EL (cell line): Measurements from ENCODE around the gene USF3.

Experiments
- DNase-seq: peaks from one replicate; pipeline ENCODE4 v3.0.0-alpha.2; 2016

Gene USF3

DNA sequence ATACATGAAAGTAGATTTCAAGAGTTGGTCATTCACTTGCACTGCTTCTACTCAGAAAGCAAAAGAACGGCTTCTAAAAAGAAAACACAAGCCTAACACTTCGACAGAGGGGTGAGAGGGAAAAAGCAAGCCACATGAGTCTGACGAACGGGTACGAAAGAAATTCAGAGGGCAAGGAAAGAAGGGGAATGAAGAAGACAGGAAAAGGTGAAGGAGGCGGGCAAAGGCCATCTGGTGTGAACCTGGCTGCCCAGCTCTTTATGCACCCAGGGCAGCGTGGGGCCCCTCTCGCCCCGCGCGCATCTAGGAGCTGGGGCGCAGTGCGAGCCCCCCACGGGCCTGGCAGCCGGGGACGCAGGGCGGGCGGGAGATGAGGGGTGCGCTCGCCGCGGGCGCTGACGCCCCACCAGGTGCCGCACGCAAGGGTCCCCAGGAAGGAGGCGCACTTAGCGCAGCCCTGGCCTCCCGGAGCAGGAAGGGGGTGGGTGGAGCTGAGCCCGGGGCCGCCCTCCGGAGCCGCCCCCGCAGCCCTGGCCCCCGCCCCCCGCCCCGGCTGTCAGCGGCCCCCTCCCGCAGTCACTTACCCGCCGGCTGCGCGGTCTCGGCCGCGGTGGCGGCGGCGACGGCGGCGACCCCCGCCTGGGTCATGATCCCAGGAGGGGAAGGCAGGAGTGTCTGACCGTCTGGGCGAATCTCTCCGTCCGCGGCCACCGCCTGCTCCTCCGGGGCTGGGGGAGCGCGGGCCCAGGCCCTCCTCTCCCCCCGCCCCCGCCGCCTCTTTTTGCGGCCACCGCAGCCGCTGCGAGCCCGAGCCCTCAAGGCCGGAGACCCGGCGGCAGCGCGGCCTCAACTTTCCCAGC lies at the start of gene USF3:
Gene USF3, minus strand, starts transcription at position 857 of the 860 bp plus-strand sequence. CDS start 21,764 bp downstream, outside the sequence.
- DNase-seq, result peak; percentile 68

DNA sequence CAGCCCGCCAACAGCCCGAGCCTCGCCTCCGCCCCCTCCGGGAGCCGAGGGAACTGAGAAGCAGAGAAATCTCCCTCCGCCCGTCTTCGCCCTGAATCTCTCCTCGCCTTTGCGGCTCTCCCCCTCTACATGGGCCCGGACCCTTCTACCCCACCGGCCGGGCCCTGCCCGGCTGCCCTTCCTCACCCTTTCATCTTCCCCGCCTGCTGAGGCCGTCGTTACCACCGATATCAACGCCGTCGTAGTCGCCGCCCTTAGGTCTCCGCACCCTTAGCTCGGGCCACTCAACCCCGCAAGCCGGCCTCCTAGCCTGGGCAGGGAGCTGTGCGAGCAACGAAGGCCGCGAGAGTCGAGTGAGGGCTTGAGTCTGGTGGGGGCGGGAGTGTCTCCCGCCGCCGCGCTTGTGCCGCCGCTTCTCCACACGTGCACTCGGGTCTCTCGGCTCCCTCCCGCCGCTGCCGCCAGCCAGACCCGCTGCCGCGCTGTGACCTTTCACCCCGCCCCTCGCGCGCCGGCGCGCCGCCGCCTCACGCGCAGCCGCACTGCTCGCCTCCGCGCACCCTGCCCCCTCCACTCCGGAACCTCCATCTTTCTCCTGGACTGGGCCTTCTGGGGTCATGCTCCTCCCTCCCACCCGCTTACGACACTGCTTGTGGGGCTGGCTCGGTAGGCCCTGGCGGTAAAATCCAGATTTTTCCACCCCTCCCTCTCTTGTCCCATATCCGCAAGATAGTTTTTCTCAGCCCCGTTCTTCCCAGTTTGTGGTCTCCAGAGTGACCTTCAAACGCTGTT lies 49.5 kb upstream of the USF3 start, which contains the start of gene NAA50:
Gene NAA50, minus strand, starts transcription at position 494 of the 792 bp plus-strand sequence. Its CDS starts 300 bp downstream, at position 194.
- peak; percentile 94 for DNase-seq

- DNase-seq, result peak; percentile 90
Measured at GRCh38 chr3:113744941-113745755, 48.7 kb upstream of the USF3 start.

DNA sequence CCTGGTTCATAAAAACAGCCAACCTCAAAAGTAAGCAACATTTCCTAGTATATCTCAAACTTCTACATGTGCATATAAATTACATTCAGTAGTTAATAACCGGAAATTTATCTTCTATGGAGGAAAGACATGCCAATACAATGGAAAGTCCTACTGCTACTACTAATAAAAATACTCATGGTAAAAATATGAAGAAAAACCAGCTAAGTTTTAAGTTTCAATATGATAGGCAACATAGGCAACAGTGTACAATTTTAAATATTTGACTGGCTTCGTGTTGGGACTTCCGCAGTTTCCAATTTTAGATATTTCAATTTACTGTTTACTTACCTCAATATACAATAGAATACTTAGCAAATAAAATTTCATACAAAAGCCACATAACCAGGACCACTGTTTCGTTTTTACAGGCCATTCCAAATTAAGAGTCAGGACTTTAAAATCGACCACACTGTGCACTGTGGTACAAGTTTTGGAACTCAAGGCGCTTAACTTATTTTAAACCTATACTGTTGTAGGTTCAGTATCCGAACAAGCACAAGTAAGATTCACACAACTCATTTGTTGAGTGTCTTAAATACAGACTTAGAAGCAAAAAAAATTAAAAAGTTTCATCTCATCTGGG lies 46.7 kb upstream of the USF3 start:
- DNase-seq, result no peak

DNA sequence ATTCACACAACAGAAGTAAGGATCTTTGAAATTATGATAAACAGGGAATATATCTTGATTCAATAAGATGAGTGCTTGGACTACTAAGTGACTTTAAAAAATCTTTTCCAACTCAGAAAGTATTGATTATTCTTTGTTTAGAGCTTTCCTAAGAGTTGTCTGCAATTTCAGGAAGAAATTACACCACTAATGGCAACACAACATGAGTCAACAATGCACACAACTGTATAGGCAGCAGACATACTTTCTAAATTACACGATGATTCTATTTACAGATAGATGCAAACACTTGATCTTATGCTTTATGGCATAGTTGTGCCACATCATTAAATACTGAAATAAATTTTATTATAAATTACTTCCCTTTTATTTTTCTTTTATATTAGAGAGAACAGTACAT lies 45.2 kb upstream of the USF3 start:
- DNase-seq, result no peak

- DNase-seq, result no peak
Measured at GRCh38 chr3:113741086-113741485, 44.6 kb upstream of the USF3 start.

DNA sequence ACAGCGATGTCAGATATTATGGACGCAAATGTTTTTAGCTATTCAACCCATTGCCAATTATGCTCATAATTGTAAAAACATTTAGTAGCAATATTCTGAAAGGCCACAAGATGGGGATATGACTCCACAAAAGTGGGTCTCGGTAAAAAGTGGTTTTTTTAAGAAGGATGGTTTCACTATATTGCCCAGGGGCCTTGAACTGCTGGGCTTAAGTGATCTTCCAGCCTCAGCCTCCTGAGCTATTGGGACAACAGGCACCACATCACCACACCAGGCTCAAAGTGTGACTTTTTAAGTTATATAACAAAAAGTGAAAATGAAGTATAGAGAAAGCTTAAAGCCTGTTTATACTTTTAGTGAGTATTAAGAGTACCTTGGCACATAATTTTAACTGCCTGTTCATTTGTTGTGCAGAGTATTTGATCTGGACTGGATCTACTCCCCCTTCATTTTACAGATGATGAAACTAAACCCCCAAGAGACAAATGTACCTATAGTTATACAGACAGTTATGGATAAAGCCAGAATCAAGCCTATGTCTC lies 40.2 kb upstream of the USF3 start:
- peak; percentile 72 for DNase-seq

GRCh38 chr3:113731694-113732093 lies 35.3 kb upstream of the USF3 start:
- DNase-seq, result no peak

DNA sequence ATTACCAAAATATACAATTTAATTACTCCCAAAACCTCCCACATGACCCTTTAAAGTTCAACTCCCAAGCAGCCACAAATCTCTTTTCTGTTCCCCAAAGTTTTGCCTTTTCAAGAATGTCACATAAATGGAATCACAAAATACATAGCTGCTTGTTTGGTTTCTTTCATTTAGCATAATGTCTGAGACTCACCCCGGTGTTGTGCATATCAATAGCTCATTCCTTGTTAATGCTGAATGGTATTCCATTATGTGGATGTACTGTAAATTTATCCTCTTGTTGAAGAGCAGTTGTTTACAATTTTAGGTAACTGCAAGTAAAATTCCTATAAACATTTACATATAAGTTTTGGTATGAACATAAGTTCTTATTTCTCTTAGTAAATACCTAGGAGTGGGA lies 34.1 kb upstream of the USF3 start:
- no peak for DNase-seq

DNA sequence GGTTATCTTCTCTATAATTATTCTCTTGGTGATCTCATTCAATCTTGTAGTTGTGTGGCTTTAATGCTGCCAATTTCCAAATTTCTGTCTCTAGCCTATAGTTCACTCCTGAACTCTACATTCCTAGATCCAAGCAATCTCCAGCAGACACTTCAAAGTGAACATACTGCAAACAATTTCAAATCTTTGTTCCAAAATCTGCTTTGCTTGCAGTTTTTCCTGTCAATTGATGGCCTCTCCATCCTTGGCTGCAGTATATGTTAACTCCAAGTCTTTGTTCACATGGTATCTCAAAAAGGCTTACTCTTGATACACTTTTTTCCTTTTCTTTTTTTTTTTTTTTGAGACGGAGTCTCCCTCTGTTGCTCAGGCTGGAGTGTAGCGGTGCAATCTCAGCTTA lies 32.2 kb upstream of the USF3 start:
- no peak for DNase-seq

GRCh38 chr3:113721636-113722035 lies 25.2 kb upstream of the USF3 start:
- DNase-seq, result no peak

GRCh38 chr3:113719758-113720157 lies 23.3 kb upstream of the USF3 start:
- DNase-seq, result no peak

- no peak for DNase-seq
Measured at GRCh38 chr3:113719294-113719693, 22.9 kb upstream of the USF3 start.

GRCh38 chr3:113717818-113718217 lies 21.4 kb upstream of the USF3 start:
- DNase-seq, result no peak

GRCh38 chr3:113717308-113717707 lies 20.9 kb upstream of the USF3 start:
- no peak for DNase-seq

DNA sequence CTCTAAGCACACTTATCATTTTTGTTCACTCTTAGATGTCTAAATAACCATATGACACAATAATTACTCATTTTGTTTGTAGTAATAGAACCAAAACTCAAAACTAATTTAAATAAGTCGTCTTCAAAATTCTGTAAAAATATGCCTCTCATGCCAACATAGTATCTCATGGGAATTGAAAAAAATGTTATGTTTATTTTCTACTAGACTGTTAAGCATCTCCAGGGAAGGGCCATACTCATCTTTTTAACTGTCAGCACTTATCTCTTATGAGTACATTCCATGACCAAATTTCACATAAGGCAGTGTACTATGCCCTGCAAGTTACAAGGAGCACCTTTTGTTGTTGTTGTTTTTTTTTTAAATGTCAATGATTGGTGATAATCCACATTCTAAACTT lies 18.3 kb upstream of the USF3 start:
- DNase-seq, result no peak

- peak; percentile 10 for DNase-seq
Measured at GRCh38 chr3:113712129-113712528, 15.7 kb upstream of the USF3 start.

- no peak for DNase-seq
Measured at GRCh38 chr3:113707835-113708234, 11.4 kb upstream of the USF3 start.

- DNase-seq, result peak; percentile 9
Measured at GRCh38 chr3:113698956-113699355, 2.5 kb upstream of the USF3 start.

- DNase-seq, result no peak
Measured at GRCh38 chr3:113698213-113698742, 1.8 kb upstream of the USF3 start.

DNA sequence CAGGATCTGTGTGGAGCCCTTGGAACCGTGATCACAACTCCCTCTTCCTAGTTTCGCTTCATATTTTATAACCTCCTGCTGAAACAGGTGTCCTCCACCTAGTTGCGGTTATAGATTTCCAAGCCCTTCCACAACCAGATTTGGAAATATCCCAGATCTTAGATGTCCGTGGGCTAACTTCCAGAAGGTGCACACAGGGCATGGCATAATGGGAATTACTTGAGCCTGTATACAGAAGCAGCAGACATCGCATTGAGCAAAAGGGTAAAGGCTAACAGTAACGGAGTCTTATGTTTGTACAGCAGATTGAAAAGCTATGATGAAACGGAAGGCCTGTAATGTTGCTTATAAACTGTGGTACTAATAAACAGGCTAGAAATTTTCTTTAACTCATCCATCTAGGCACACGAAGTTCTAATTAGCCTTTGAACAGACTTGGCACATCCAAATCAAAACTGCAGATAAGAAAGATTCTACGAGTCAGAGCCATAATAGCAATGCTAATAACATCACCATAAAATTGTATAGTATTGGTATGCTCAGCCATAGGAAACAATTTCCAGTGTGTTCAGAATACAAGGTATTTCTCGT lies 1.2 kb upstream of the USF3 start:
- peak; percentile 17 for DNase-seq
